K562 (cell line): Measurements from ENCODE around the gene GPAT3. TPM values are rescaled to one million over a fixed set of nuclear protein-coding genes. Genes with fewer than 3 reads are reported as not detected.
A peak's percentile ranks its signal among the peaks of the same experiment; 100 is the strongest.

Experiments used
- ATAC-seq: fragments of 200-7000 bp; cut with Tn5 transposase; 3 replicates; pipeline ENCODE4 v1.9.1; 2020; ENCODE audit warnings: moderate library complexity
- BruUV-seq: library from RNA; stranded (reverse); fragments of 400-500 nt; replicated peaks from 2 replicates; lab custom pipeline; 2021; lab: Mats Ljungman, UMichigan
- CTCF ChIA-PET: fragments of 300-600 bp; formaldehyde crosslinking; extraction: SDS; loops from one replicate; lab custom pipeline; 2021; ENCODE audit warnings: low intra/inter-chr PET ratio; lab: Yijun Ruan, JAX
- POLR2A ChIA-PET: fragments of 300-600, 350-650 bp; sonication (Branson Sonifier 250); formaldehyde crosslinking; extraction: SDS; loops from one replicate; lab custom pipeline; 2021; ENCODE audit warnings: antibody characterized with exemption, inconsistent platforms; lab: Yijun Ruan, JAX
- DNase-seq, 4 experiments: peaks; one replicate each; pipeline versions ENCODE4 v3.0.0 to v3.0.0-alpha.2; 2011 to 2018; ENCODE audit warnings: low spot score in 3 of 4, mixed read lengths in 3 of 4; ENCODE audit errors: extremely low read depth in 1 of 4
- FAIRE-seq: peaks from 2 replicates; lab custom pipeline; 2011; peaks lifted over from hg19 to GRCh38; lab: Jason Lieb, UNC
- H2AFZ ChIP-seq: 2 replicates; pipeline ENCODE4 v1.6.0; 2011; ENCODE audit warnings: low read depth, low read length, control low read depth, inconsistent platforms
- H3K27ac ChIP-seq: fragments of 200-600 bp; 3 replicates; pipeline ENCODE4 v1.8.0; 2011; ENCODE audit warnings: low read depth, mild to moderate bottlenecking, control low read depth, inconsistent platforms, low read length, moderate library complexity, mixed read lengths; ENCODE audit errors: extremely low read depth
- H3K27me3 ChIP-seq, 2 experiments: fragments of 300-600 bp in 1 of 2; 2 replicates in 1 of 2; 3 replicates in 1 of 2; pipeline versions ENCODE4 v1.6.0 to v1.8.0; 2011; ENCODE audit warnings: inconsistent platforms in 2 of 2, low read length in 2 of 2, mild to moderate bottlenecking in 1 of 2, mixed read lengths in 1 of 2, moderate library complexity in 1 of 2; ENCODE audit not compliant: control insufficient read depth in 2 of 2, insufficient read depth in 2 of 2
- H3K36me3 ChIP-seq: fragments of 300-600 bp; 3 replicates; pipeline ENCODE4 v1.8.0; 2011; ENCODE audit warnings: mild to moderate bottlenecking, low read length, inconsistent platforms; ENCODE audit not compliant: control insufficient read depth, insufficient read depth
- H3K4me1 ChIP-seq, 2 experiments: fragments of 200-600 bp in 1 of 2; replicated peaks in 1 of 2; 2 replicates in 1 of 2; 3 replicates in 1 of 2; pipeline versions ENCODE4 v1.5.1 to v1.8.0; 2011; ENCODE audit warnings: inconsistent platforms in 2 of 2, low read length in 2 of 2, mild to moderate bottlenecking in 1 of 2, mixed read lengths in 1 of 2, moderate library complexity in 1 of 2; ENCODE audit not compliant: control insufficient read depth in 2 of 2, insufficient read depth in 2 of 2
- H3K4me2 ChIP-seq: 2 replicates; pipeline ENCODE4 v1.6.1; 2011; ENCODE audit warnings: low read length, control low read depth, inconsistent platforms, mixed read lengths; ENCODE audit not compliant: insufficient read depth
- H3K4me3 ChIP-seq: fragments of 200-600 bp; sonication (generic), shearing (Covaris generic); 2 replicates; pipeline ENCODE4 v1.5.1; 2016; ENCODE audit warnings: control low read depth, inconsistent platforms
- H3K79me2 ChIP-seq: fragments of 200-600 bp; 3 replicates; pipeline ENCODE4 v1.8.0; 2011; ENCODE audit warnings: low read length, inconsistent platforms; ENCODE audit not compliant: control insufficient read depth, insufficient read depth
- H3K9ac ChIP-seq, 2 experiments: 2 replicates each; pipeline versions ENCODE4 v1.6.0 to v1.6.1; 2011; ENCODE audit warnings: low read depth in 2 of 2, low read length in 2 of 2, control low read depth in 1 of 2, inconsistent platforms in 1 of 2, mild to moderate bottlenecking in 1 of 2, mixed read lengths in 1 of 2; ENCODE audit not compliant: insufficient read depth in 1 of 2
- H3K9me1 ChIP-seq: one replicate; pipeline ENCODE4 v1.6.0; 2011; ENCODE audit warnings: inconsistent platforms, mild to moderate bottlenecking, low read length, moderate library complexity; ENCODE audit not compliant: control insufficient read depth, insufficient read depth
- H3K9me3 ChIP-seq: replicated peaks from 2 replicates; pipeline ENCODE4 v1.5.1; 2011; ENCODE audit warnings: low read depth, low read length, inconsistent platforms; ENCODE audit not compliant: control insufficient read depth, insufficient read depth
- H4K20me1 ChIP-seq: replicated peaks from 2 replicates; pipeline ENCODE4 v1.6.1; 2011; ENCODE audit warnings: low read length, inconsistent platforms, mixed read lengths; ENCODE audit not compliant: control insufficient read depth, insufficient read depth
- CBX5 ChIP-seq: IDR thresholded peaks from 2 replicates; pipeline ENCODE4 v1.6.1; 2014; ENCODE audit warnings: low read depth, borderline replicate concordance
- CCNT2 ChIP-seq: IDR thresholded peaks from 2 replicates; pipeline ENCODE4 v1.6.1; 2011; ENCODE audit warnings: borderline replicate concordance, low read depth, mild to moderate bottlenecking, moderate library complexity, mixed read lengths, low read length; ENCODE audit not compliant: insufficient read length; ENCODE audit errors: extremely low read depth
- FOXP1 ChIP-seq: sonication (generic); formaldehyde crosslinking; IDR thresholded peaks from 2 replicates; pipeline ENCODE4 v1.8.0; 2022; ENCODE audit warnings: mild to moderate bottlenecking, missing genetic modification reagents
- HMG20A ChIP-seq: fragments of 450-650 bp; formaldehyde crosslinking; conservative IDR thresholded peaks from 2 replicates; pipeline ENCODE4 v1.4.0; 2020; ENCODE audit warnings: mild to moderate bottlenecking, mixed read lengths
- SIRT6 ChIP-seq: IDR thresholded peaks from one replicate; pipeline ENCODE4 v1.6.1; 2012; ENCODE audit warnings: low read depth, mild to moderate bottlenecking, control low read depth, inconsistent platforms, low read length, moderate library complexity
- SREBF2 ChIP-seq: sonication (generic); formaldehyde crosslinking; IDR thresholded peaks from 2 replicates; pipeline ENCODE4 v1.4.0; 2020; ENCODE audit warnings: mild to moderate bottlenecking, missing genetic modification reagents
- TARDBP ChIP-seq: fragments of 450-650 bp; IDR thresholded peaks from 2 replicates; pipeline ENCODE4 v1.6.1; 2016
- TCF3 ChIP-seq: sonication (generic); formaldehyde crosslinking; IDR thresholded peaks from 2 replicates; pipeline ENCODE4 v1.4.0; 2020; ENCODE audit warnings: mild to moderate bottlenecking, missing genetic modification reagents
- ZNF24 ChIP-seq: fragments of 450-650 bp; IDR thresholded peaks from 2 replicates; pipeline ENCODE4 v1.6.1; 2016
- ZNF41 ChIP-seq: fragments of 250-450 bp; sonication (Bioruptor Pico); conservative IDR thresholded peaks from 2 replicates; pipeline ENCODE4 v1.4.0; 2020; ENCODE audit warnings: mild to moderate bottlenecking
- WGBS: fragments of 100-300 bp; shearing (Covaris generic); methylation state at CpG from one replicate; pipeline ENCODE4 v1.1.6; 2016; ENCODE audit warnings: low coverage, mixed read lengths; ENCODE audit not compliant: insufficient coverage; ENCODE audit errors: missing lambda C conversion rate; 5-methylcytosine and 5-hydroxymethylcytosine counted together
- in situ Hi-C: fragments of 300-500 bp; cut with MboI; formaldehyde crosslinking; loops from 4 replicates; pipeline ENCODE4 v1.15.0; 2018; ENCODE audit warnings: inconsistent platforms, mixed read lengths
- intact Hi-C: fragments of 100-400 bp; cut with micrococcal nuclease; formaldehyde crosslinking; loops from 2 replicates; pipeline ENCODE4 v1.14.2; 2022
- polyA plus RNA-seq, 8 experiments: library from polyadenylated mRNA; depleted of rRNA in 4 of 8; stranded (reverse) in 5 of 8; unstranded in 3 of 8; fragments of >200 nt; fragmentation: Nextera tagmentation in 2 of 8; fragmentation: Illumina TruSeq in 1 of 8; extraction: Ambion mirVana in 2 of 8; extraction: Trizol in 1 of 8; gene quantifications; 2 replicates each; pipeline versions ENCODE4 v1.2.1 to v1.2.3, GENCODE V29; 2011 to 2014; ENCODE audit warnings: inconsistent platforms in 1 of 8, missing spikeins in 1 of 8
- total RNA-seq, 7 experiments: library from RNA; depleted of rRNA in 6 of 7; stranded (reverse); fragments of >200 nt in 6 of 7; fragmentation: Illumina TruSeq in 2 of 7; extraction: Trizol in 2 of 7; gene quantifications; 2 replicates each; pipeline versions ENCODE4 v1.2.1 to v1.2.3, GENCODE V29; 2011 to 2021; ENCODE audit warnings: low replicate concordance in 1 of 7
- TF ChIP-seq, protein P1 (sequence below): sonication (generic); formaldehyde crosslinking; IDR thresholded peaks from 2 replicates; pipeline ENCODE4 v1.8.1; 2023; ENCODE audit warnings: mild to moderate bottlenecking, missing genetic modification reagents, moderate library complexity
- TF ChIP-seq, protein P2 (sequence below): IDR thresholded peaks from 2 replicates; pipeline ENCODE4 v1.6.1; 2011; ENCODE audit not compliant: insufficient read length; ENCODE audit errors: extremely low read depth
- TF ChIP-seq, protein P3 (sequence below): fragments of 250-450 bp; sonication (Bioruptor Pico); IDR thresholded peaks from 2 replicates; pipeline ENCODE4 v1.8.0; 2021; ENCODE audit warnings: borderline replicate concordance, mild to moderate bottlenecking, moderate library complexity; ENCODE audit not compliant: poor library complexity, severe bottlenecking

GPAT3 gene
- total and polyA plus RNA-seq, 9 of the 15 experiments (the other 6 are each of a cell fraction or from before 2014, with no cell fraction given) = 4.1 to 16.1 (median 13.1) TPM

GRCh38 chr4:83629945-83630721 lies 94.2 kb downstream of the GPAT3 start (continued):
- TF ChIP-seq FOXP1 = peak; percentile 90; the same call in 1 of the 2 replicates
- TF ChIP-seq, all 486 proteins: peak for 190

GRCh38 chr4:83631066-83631465 lies 95.2 kb downstream of the GPAT3 start:
- Histone ChIP-seq H3K4me3 (no peak overlapping the region), H3K9me1 (no peaks in the 10 kb centered on the region), H2AFZ (peak overlapping the region; percentile 81), H3K4me2 (peak overlapping the region; percentile 9; the same call in 1 of the 2 replicates), H3K36me3 (no peaks in the 10 kb centered on the region), H3K79me2 (no peaks in the 10 kb centered on the region), H4K20me1 (no peaks in the 10 kb centered on the region), H3K9me3 (peaks cover 20% of the 10 kb centered on the region), H3K4me1 (peaks cover 4 to 25% of the 10 kb centered on the region in 2 experiments; a peak in 4 of 5 replicates), H3K9ac (peak overlapping the region in 1 of 2 experiments; percentile 52; a peak in 1 of 4 replicates), H3K27me3 (no peaks in the 10 kb centered on the region), H3K27ac (peak overlapping the region; percentile 93)
- ATAC-seq = no peak
- CTCF ChIA-PET = no interaction called here
- POLR2A ChIA-PET = interaction anchor here (0.5 kb wide), 1 partner anchor 177 kb away, joined by 3 read pairs; no protein-coding TSS in a partner anchor
- intact Hi-C loops = loop anchor here (5.0 to 10.0 kb wide), 2 partner anchors 44 to 76 kb away; no protein-coding TSS in a partner anchor
- TF ChIP-seq SIRT6 = no peak
- TF ChIP-seq, protein P1, sequence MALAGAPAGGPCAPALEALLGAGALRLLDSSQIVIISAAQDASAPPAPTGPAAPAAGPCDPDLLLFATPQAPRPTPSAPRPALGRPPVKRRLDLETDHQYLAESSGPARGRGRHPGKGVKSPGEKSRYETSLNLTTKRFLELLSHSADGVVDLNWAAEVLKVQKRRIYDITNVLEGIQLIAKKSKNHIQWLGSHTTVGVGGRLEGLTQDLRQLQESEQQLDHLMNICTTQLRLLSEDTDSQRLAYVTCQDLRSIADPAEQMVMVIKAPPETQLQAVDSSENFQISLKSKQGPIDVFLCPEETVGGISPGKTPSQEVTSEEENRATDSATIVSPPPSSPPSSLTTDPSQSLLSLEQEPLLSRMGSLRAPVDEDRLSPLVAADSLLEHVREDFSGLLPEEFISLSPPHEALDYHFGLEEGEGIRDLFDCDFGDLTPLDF (CRISPR knock-in tag) = no peak
- TF ChIP-seq, protein P2, sequence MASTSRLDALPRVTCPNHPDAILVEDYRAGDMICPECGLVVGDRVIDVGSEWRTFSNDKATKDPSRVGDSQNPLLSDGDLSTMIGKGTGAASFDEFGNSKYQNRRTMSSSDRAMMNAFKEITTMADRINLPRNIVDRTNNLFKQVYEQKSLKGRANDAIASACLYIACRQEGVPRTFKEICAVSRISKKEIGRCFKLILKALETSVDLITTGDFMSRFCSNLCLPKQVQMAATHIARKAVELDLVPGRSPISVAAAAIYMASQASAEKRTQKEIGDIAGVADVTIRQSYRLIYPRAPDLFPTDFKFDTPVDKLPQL = no peak
- no peak for TF ChIP-seq HMG20A
- no peak for TF ChIP-seq CCNT2
- no peak for TF ChIP-seq ZNF41
- TF ChIP-seq, protein P3, sequence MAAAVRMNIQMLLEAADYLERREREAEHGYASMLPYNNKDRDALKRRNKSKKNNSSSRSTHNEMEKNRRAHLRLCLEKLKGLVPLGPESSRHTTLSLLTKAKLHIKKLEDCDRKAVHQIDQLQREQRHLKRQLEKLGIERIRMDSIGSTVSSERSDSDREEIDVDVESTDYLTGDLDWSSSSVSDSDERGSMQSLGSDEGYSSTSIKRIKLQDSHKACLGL (CRISPR knock-in tag) = no peak
- no peak for TF ChIP-seq ZNF24
- TF ChIP-seq CBX5 = no peak
- TF ChIP-seq TCF3 (CRISPR knock-in tag) = no peak
- TF ChIP-seq TARDBP = no peak
- TF ChIP-seq SREBF2 (CRISPR knock-in tag) = no peak
- no peak for DNase-seq
- FAIRE-seq = no peak
- in situ Hi-C loops = no loop called here
- WGBS = 88% methylated on average over 2 of the region's 2 CpGs
- no TSS peak for BruUV-seq
